Stomach smooth muscle (tissue), 2 donors: Measurements from ENCODE around the gene RNASE13.
A peak's percentile ranks its signal among the peaks of the same experiment; 100 is the strongest.

ENCODE experiments used
- H3K27ac ChIP-seq: one replicate; pipeline ENCODE4 v1.7.0; 2013; ENCODE audit warnings: mild to moderate bottlenecking, low read length, inconsistent platforms
- H3K27me3 ChIP-seq, 2 donors: one replicate each; pipeline ENCODE4 v1.7.0; 2013; ENCODE audit warnings: low read length in 2 of 2; ENCODE audit not compliant: insufficient read depth in 2 of 2, control insufficient read depth in 1 of 2
- H3K36me3 ChIP-seq, 2 donors: one replicate each; pipeline ENCODE4 v1.7.0; 2013; ENCODE audit warnings: low read length in 2 of 2; ENCODE audit not compliant: control insufficient read depth in 2 of 2, insufficient read depth in 2 of 2
- H3K4me1 ChIP-seq: one replicate; pipeline ENCODE4 v1.7.0; 2013; ENCODE audit warnings: low read length; ENCODE audit not compliant: control insufficient read depth, insufficient read depth
- H3K4me3 ChIP-seq, 2 donors: one replicate each; pipeline ENCODE4 v1.7.0; 2013; ENCODE audit warnings: low read length in 2 of 2
- H3K9ac ChIP-seq, 2 donors: one replicate each; pipeline ENCODE4 v1.7.0; 2013; ENCODE audit warnings: low read length in 2 of 2, mild to moderate bottlenecking in 1 of 2
- H3K9me3 ChIP-seq, 2 donors: one replicate each; pipeline ENCODE4 v1.7.0; 2013; ENCODE audit warnings: low read length in 2 of 2; ENCODE audit not compliant: control insufficient read depth in 2 of 2
- donor health status: healthy.
- donor health status: Pancreatic carcinoma.

The RNASE13 gene

GRCh38 chr14:21072781-21073339 lies 38.3 kb upstream of the RNASE13 start:
- H3K36me3 ChIP-seq: peaks cover 22 to 38% of the 10 kb centered on the region in 2 donors
- peak overlapping the region; percentile 84 for H3K27ac ChIP-seq
- no peak overlapping the region for H3K9ac ChIP-seq
- no peaks in the 10 kb centered on the region for H3K9me3 ChIP-seq
- no peaks in the 10 kb centered on the region for H3K27me3 ChIP-seq
- H3K4me1 ChIP-seq: peaks cover 38% of the 10 kb centered on the region
- no peak overlapping the region for H3K4me3 ChIP-seq

DNA sequence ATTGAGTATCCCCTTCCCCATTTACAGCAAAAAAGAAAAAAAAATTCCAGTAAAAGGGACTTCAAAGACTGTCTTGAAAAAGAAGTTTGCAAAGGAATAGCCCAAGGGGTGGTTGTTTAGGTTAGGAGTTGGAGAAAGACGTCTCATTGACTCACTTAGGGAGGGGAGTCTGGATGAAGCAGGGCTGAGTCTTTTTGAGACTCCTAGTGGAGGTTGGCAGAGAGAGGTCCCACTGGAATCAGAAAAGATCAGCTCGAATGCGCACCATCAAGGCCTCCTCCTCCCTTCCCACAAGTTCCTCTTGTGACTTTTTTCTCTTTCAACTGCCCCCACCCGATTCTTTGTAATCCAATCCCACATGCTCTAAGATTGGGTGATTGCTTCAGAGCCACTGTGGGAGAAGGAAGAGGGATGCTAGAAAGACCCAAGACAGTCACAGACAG lies 37.4 kb upstream of the RNASE13 start:
- Histone ChIP-seq H3K4me3 (peak overlapping the region; percentile 86 to 90), H3K9ac (peak overlapping the region; percentile 22 to 74), H3K4me1 (peaks cover 38% of the 10 kb centered on the region), H3K9me3 (no peaks in the 10 kb centered on the region), H3K36me3 (peaks cover 22 to 34% of the 10 kb centered on the region in 2 donors), H3K27me3 (no peaks in the 10 kb centered on the region), H3K27ac (peak overlapping the region; percentile 84)

DNA sequence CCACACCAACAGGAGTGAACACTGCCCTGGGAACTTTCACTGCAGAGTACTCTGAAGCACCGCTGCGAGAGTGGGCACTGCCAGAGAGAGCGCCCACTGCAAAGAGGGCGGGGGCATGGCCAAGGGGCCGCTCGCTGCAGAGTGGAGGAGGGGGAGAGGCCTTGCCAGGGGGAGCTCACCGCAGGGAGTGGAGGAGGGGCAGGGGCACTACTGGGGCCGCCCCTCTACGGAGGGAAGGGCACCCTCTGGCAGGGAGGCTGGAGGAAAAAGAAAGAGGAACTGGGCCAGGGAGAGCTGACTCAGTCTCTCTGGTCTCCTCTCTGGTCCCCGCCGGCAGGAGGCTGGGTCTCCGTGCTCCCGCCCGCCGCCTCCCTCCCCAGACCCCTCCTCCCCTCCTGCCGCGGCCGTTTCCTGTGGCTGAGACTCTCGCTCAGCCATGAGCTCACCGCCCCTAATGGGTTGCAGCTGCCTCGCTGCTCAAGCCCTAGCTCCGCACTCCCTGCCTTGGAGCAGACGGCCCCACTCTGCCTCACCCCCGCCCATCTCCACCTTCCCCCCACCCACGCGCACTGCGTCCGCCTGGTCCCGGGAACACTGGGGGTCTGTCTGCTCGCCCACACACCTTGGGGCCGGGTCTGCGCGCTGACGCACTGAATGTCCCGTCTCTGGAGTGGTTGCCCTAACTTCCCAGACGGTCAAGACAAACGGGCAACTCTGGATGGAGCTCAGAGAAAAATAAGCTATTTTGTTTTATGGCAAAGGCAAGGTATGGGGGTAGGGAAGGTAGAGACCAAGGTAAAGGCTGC lies 36.8 kb upstream of the RNASE13 start:
- Histone ChIP-seq H3K27me3 (no peaks in the 10 kb centered on the region), H3K27ac (peak overlapping the region; percentile 84), H3K36me3 (peaks cover 19 to 29% of the 10 kb centered on the region in 2 donors), H3K4me3 (peak overlapping the region; percentile 86 to 90), H3K9ac (peak overlapping the region; percentile 74 to 80), H3K9me3 (no peaks in the 10 kb centered on the region), H3K4me1 (peaks cover 38% of the 10 kb centered on the region)

GRCh38 chr14:21070610-21071224 lies 36.1 kb upstream of the RNASE13 start:
- Histone ChIP-seq H3K27me3 (no peaks in the 10 kb centered on the region), H3K9ac (peak overlapping the region; percentile 74 to 80), H3K36me3 (peaks cover 12 to 21% of the 10 kb centered on the region in 2 donors), H3K4me1 (peaks cover 38% of the 10 kb centered on the region), H3K9me3 (no peaks in the 10 kb centered on the region), H3K4me3 (peak overlapping the region; percentile 86 to 90), H3K27ac (peak overlapping the region; percentile 84)

DNA sequence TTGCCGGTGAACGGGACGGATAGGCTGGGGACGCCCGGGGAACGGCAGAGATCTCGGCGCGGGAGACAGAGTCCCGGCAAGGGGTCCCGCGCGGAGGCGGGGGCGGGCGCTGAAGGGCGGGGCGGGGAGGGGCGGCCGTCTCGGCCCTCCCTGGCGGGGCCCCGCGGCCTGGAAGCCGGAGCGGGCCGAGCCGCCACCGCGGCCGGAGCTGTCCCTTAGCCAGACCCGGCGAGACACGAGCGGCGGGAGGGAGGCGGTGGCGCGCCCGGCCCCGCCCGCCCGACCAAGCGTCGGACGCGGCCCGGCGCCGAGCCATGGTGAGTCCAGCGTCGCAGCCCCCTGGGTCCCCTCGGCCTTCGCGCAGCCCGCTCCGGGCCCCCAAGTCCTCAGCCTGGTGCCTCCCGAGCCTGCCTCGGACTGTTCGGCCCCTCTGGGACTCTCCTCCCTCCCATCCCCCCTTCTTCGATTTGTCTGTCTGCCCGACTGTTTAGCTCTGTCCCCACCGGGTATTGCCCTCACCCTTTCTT lies 35.5 kb upstream of the RNASE13 start, which contains the start of gene ARHGEF40:
TSS of gene ARHGEF40 (plus strand) at position 222 of the 527 bp plus-strand sequence. CDS start at position 315, 93 bp downstream.
- H3K9me3 ChIP-seq: no peaks in the 10 kb centered on the region
- H3K27me3 ChIP-seq: no peaks in the 10 kb centered on the region
- peak within 1 kb of the TSS; percentile 74 to 80 for H3K9ac ChIP-seq
- H3K4me1 ChIP-seq: peaks cover 38% of the 10 kb centered on the region
- H3K27ac ChIP-seq: peak within 1 kb of the TSS; percentile 84
- peaks cover 9 to 16% of the 10 kb centered on the region in 2 donors for H3K36me3 ChIP-seq
- peak within 1 kb of the TSS; percentile 86 to 90 for H3K4me3 ChIP-seq

DNA sequence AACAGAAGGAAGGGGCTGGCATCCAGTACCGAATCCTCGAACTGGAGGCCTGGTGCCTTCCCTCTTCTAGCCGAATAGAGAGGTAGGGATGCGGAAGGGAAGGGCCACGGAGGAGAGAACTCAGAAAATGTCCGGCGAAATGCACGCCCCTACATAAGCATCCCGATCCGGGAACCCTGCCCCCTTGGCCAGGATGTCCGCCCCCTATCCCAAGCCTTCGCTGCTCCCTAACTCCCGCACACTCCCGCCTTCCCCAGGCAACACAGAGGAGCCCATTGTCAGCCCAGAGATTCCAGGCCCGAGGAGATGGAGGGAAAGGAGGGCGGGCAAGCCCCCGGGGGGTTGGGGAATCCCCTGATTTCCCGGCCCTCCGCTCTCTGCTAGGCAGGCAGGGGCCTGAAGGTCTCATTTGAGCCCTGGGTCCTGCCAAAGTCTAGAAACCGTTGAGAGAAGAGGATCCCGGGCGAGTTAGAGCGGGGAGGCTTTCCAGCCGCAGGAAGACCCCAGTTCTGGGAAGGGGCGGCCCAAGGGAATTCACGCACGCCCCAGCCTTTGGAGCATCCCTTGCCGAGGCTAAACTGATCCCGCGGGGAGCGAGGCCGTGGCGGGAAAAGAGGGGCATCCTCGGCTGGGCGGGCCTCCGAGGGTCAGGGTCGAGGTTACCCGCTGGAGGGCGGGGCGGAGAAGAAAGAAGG lies 34.9 kb upstream of the RNASE13 start:
- Histone ChIP-seq H3K27me3 (no peaks in the 10 kb centered on the region), H3K36me3 (peaks cover 9 to 12% of the 10 kb centered on the region in 2 donors), H3K27ac (peak overlapping the region; percentile 60), H3K9ac (peak overlapping the region; percentile 63 to 69), H3K4me3 (peak overlapping the region; percentile 68 to 86), H3K9me3 (no peaks in the 10 kb centered on the region), H3K4me1 (peaks cover 38% of the 10 kb centered on the region)

- H3K4me1 ChIP-seq: peaks cover 38% of the 10 kb centered on the region
- H3K36me3 ChIP-seq: peaks cover 5% of the 10 kb centered on the region in 2 donors
- H3K4me3 ChIP-seq: peak overlapping the region; percentile 68 to 86
- H3K27ac ChIP-seq: peak overlapping the region; percentile 60
- H3K9ac ChIP-seq: peak overlapping the region; percentile 63 to 68
- H3K9me3 ChIP-seq: no peaks in the 10 kb centered on the region
- no peaks in the 10 kb centered on the region for H3K27me3 ChIP-seq
These were observed 34.1 kb upstream of the RNASE13 start for GRCh38 chr14:21068521-21069387.

DNA sequence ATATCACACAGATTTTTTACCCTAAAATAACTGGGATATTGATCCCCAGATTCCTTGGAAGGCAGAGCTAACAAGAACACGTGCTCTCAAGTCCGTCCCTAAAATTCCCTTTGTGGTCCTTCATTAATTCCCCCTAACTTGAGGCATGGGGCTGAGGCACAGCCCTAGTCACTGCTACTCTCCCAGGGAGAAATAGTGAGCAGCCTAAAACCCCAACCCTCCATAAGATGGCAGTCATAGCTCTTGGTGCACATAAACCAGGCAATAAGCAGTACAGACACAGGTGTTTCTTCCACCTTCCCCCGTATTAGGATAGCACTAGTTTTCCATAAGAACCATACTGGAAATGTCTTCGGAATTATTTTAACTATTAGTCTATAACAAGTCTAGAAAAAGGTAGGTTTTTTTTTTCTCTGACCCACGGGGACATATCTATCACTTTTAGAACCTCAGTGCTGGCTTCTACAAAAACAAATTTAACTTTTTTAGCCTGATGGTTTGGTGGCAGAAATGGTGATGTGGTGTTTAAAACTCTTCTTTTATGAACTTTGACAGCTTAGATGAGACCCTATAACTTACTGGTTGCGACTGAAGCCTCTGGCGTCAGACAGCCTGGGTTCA lies 32.4 kb upstream of the RNASE13 start:
- Histone ChIP-seq H3K9ac (no peak overlapping the region), H3K4me3 (no peak overlapping the region), H3K27ac (no peak overlapping the region), H3K27me3 (no peaks in the 10 kb centered on the region), H3K4me1 (peaks cover 29% of the 10 kb centered on the region), H3K9me3 (no peaks in the 10 kb centered on the region), H3K36me3 (no peaks in the 10 kb centered on the region)

GRCh38 chr14:21063479-21063878 lies 28.9 kb upstream of the RNASE13 start:
- no peak overlapping the region for H3K9ac ChIP-seq
- no peak overlapping the region for H3K4me3 ChIP-seq
- H3K27me3 ChIP-seq: no peaks in the 10 kb centered on the region
- no peak overlapping the region for H3K27ac ChIP-seq
- no peaks in the 10 kb centered on the region for H3K9me3 ChIP-seq
- peaks cover under 1% of the 10 kb centered on the region for H3K4me1 ChIP-seq
- H3K36me3 ChIP-seq: no peaks in the 10 kb centered on the region
